Stimulated activated naive CD8-positive, alpha-beta T cell treated with anti-CD3 and anti-CD28 coated beads, Interleukin-15, amount 100 ng/mL, for 72 hours (primary cell): Measurements from ENCODE around the gene SGSH.
"Not testable (repeated sequence)": the region's sequence is repeated elsewhere in the genome, so short reads cannot be mapped to it uniquely, and the experiment has no call there.

ENCODE experiments used
- ATAC-seq: fragments of 150-1000 bp; cut with Tn5 transposase; 2 replicates; pipeline ENCODE4 v1.10.0; 2021; ENCODE audit warnings: mild to moderate bottlenecking, moderate library complexity
- DNase-seq, 2 donors: peaks; one replicate each; pipeline ENCODE4 v3.0.0; 2021 to 2022
- H3K27ac Mint-ChIP-seq, 2 donors: one replicate each; pipeline ENCODE4 v1.8.0; 2022; ENCODE audit warnings: mild to moderate bottlenecking in 2 of 2, mixed read lengths in 2 of 2, moderate library complexity in 2 of 2
- H3K27me3 Mint-ChIP-seq: one replicate; pipeline ENCODE4 v1.8.0; 2022; ENCODE audit warnings: mixed read lengths
- H3K4me1 Mint-ChIP-seq: one replicate; pipeline ENCODE4 v1.8.0; 2022; ENCODE audit warnings: mild to moderate bottlenecking, mixed read lengths
- H3K4me3 Mint-ChIP-seq, 2 donors: one replicate each; pipeline ENCODE4 v1.8.0; 2022; ENCODE audit warnings: mild to moderate bottlenecking in 2 of 2, mixed read lengths in 2 of 2, moderate library complexity in 1 of 2
- H3K9me3 Mint-ChIP-seq, 2 donors: one replicate each; pipeline ENCODE4 v1.8.0; 2022; ENCODE audit warnings: mixed read lengths in 2 of 2

Gene SGSH

GRCh38 chr17:80212511-80212910, 7.6 kb downstream of the SGSH start:
- no peak for ATAC-seq
- DNase-seq = no peak
- no peaks in the 10 kb centered on the region for H3K27me3 Mint-ChIP-seq
- peaks cover 10% of the 10 kb centered on the region for H3K4me1 Mint-ChIP-seq
- H3K27ac Mint-ChIP-seq = no peak overlapping the region
- H3K9me3 Mint-ChIP-seq = no peaks in the 10 kb centered on the region
- H3K4me3 Mint-ChIP-seq = no peak overlapping the region

DNA sequence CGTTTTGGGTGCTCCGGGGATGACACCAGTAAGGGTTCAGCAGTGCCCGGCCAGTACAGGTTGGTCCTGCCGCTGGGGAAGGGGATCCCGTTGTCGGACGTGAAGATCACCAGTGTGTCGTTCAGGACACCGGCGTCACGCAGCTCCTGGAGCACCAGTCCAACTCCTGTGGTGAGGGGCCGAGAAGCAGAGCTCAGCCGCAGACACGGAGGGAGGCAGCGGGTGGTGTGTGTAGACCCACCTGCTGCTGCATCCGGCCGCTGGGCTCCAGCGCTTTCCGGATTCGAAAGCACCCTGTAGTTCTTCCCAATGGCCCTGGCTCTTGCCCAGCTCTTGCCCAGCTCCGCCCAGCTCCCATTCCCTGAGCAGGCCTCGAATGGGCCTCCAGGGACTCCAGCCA, 8.0 kb downstream of the SGSH start:
- Mint-ChIP-seq H3K27me3 (no peaks in the 10 kb centered on the region), H3K4me1 (peaks cover 6% of the 10 kb centered on the region), H3K4me3 (no peak overlapping the region), H3K9me3 (no peaks in the 10 kb centered on the region), H3K27ac (no peak overlapping the region)
- DNase-seq (no peak), ATAC-seq (no peak)

- peaks cover 6% of the 10 kb centered on the region for H3K4me1 Mint-ChIP-seq
- DNase-seq (no peak), ATAC-seq (no peak)
- no peaks in the 10 kb centered on the region for H3K27me3 Mint-ChIP-seq
- H3K4me3 Mint-ChIP-seq = no peak overlapping the region
- H3K27ac Mint-ChIP-seq = no peak overlapping the region
- no peaks in the 10 kb centered on the region for H3K9me3 Mint-ChIP-seq
Measured at GRCh38 chr17:80210348-80211108, 9.6 kb downstream of the SGSH start.

- DNase-seq (no peak), ATAC-seq (no peak)
- H3K27me3 Mint-ChIP-seq = no peaks in the 10 kb centered on the region
- H3K9me3 Mint-ChIP-seq = no peaks in the 10 kb centered on the region
- no peak overlapping the region for H3K4me3 Mint-ChIP-seq
- H3K4me1 Mint-ChIP-seq = peaks cover 6% of the 10 kb centered on the region
- H3K27ac Mint-ChIP-seq = no peak overlapping the region
Measured at GRCh38 chr17:80209765-80210164, 10.4 kb downstream of the SGSH start.

- no peaks in the 10 kb centered on the region for H3K27me3 Mint-ChIP-seq
- H3K27ac Mint-ChIP-seq = no peak overlapping the region
- H3K4me3 Mint-ChIP-seq = no peak overlapping the region
- no peaks in the 10 kb centered on the region for H3K9me3 Mint-ChIP-seq
- DNase-seq = no peak
- no peaks in the 10 kb centered on the region for H3K4me1 Mint-ChIP-seq
- no peak for ATAC-seq
Measured at GRCh38 chr17:80208050-80208449, 12.1 kb downstream of the SGSH start.

- no peak for ATAC-seq
- Mint-ChIP-seq H3K4me3 (no peak overlapping the region), H3K9me3 (no peaks in the 10 kb centered on the region), H3K27ac (peak overlapping the region in 1 of 2 donors; percentile 19), H3K27me3 (no peaks in the 10 kb centered on the region), H3K4me1 (no peaks in the 10 kb centered on the region)
- DNase-seq = no peak
Measured at GRCh38 chr17:80205811-80206210, 14.3 kb downstream of the SGSH start.

DNA sequence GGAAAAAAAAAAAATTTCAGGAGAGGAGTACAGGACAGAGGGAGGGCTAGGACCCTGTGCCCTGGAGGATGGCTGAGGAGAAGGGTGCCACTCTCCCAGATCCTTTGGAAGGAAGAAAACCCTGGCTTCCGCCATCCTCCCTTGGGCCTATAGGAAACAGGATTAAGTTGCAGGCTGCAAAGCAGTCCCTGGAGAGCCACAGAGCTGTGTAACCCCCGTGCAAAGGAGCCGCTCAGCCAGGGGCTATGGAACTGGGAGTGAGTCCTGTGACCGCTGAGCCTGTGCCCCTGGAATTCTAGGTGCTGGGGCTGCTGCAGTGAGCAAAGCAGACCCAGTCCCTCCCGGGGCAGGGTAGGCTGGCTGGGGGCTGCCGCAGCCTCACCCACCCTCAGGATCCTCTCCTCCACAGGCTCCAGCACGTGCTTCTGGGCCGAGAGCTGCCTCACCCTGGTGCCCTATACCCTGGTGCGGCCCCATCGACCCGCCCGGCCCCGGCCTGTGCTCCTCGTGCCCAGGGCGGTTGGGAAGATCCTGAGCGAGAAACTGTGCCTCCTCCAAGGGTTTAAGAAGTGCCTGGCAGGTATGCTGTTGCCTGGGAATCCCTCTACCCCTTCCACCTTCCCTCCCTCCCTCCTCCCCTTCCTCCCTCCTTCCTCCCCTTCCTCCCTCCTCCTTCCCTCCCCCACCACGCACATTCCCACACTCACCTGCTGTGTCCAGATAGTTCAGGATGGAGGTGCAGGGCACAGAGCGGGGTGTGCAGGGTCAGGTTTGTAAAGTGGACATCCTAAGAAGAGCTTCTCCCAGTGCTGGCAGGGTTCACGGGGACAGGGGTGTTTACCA, 15.3 kb downstream of the SGSH start:
- no peak overlapping the region for H3K4me3 Mint-ChIP-seq
- H3K9me3 Mint-ChIP-seq = no peaks in the 10 kb centered on the region
- H3K4me1 Mint-ChIP-seq = no peaks in the 10 kb centered on the region
- no peaks in the 10 kb centered on the region for H3K27me3 Mint-ChIP-seq
- ATAC-seq (peak; percentile 28), DNase-seq (no peak)
- H3K27ac Mint-ChIP-seq = no peak overlapping the region

GRCh38 chr17:80203471-80203963, 16.6 kb downstream of the SGSH start:
- peak overlapping the region in 1 of 2 donors; percentile 54 for H3K27ac Mint-ChIP-seq
- DNase-seq (no peak), ATAC-seq (no peak)
- no peaks in the 10 kb centered on the region for H3K27me3 Mint-ChIP-seq
- H3K4me3 Mint-ChIP-seq = no peak overlapping the region
- no peaks in the 10 kb centered on the region for H3K9me3 Mint-ChIP-seq
- H3K4me1 Mint-ChIP-seq = no peaks in the 10 kb centered on the region

GRCh38 chr17:80202197-80202596, 17.9 kb downstream of the SGSH start:
- Mint-ChIP-seq H3K9me3 (no peaks in the 10 kb centered on the region), H3K4me3 (no peak overlapping the region), H3K27me3 (no peaks in the 10 kb centered on the region), H3K27ac (peak overlapping the region; percentile 14 to 40), H3K4me1 (no peaks in the 10 kb centered on the region)
- no peak for ATAC-seq
- DNase-seq = no peak

- H3K27ac Mint-ChIP-seq = no peak overlapping the region
- H3K27me3 Mint-ChIP-seq = no peaks in the 10 kb centered on the region
- H3K4me3 Mint-ChIP-seq = no peak overlapping the region
- DNase-seq = no peak
- no peaks in the 10 kb centered on the region for H3K9me3 Mint-ChIP-seq
- ATAC-seq = no peak
- H3K4me1 Mint-ChIP-seq = no peaks in the 10 kb centered on the region
Measured at GRCh38 chr17:80201446-80201845, 18.7 kb downstream of the SGSH start.

DNA sequence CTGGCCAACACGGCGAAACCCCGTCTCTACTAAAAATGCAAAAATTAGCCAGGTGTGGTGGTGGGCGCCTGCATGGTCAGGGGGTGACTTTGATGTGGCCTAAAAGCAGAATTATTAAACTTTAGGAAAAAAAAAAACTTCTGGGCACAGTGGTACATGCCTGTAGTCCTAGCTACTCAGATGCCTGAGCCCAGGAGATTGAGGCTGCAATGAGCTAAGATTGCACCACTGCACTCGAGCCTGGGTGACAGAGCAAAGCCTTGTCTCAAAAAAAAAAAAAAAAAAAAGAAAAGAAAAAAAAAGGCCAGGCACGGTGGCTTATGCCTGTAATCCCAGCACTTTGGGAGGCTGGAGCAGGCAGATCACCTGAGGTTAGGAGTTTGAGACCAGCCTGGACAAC, 20.8 kb downstream of the SGSH start:
- not testable (repeated sequence) for H3K4me3 Mint-ChIP-seq, ATAC-seq, DNase-seq

DNA sequence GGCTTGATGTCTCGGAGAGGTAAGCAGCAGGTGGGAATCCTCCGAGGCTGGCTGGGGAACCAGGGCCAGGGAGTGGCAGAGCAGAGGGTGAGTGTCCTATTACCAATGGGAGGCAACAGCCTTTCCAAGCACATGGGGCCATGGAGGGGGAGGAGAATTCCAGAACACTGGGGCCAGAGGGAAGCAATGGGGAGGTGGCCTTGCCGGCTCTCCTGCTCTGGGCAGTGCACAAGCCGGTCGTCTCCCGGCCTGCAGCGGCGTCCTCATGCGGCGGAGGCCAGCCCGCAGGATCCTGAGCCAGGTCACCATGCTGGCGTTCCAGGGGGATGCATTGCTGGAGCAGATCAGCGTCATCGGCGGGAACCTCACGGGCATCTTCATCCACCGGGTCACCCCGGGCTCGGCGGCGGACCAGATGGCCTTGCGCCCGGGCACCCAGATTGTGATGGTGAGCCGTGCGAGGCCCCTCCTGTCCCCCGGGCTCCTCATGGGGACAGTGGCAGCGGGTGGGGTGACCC, 21.9 kb downstream of the SGSH start:
- ATAC-seq (peak; percentile 19), DNase-seq (no peak)
- peaks cover 6% of the 10 kb centered on the region for H3K4me1 Mint-ChIP-seq
- H3K9me3 Mint-ChIP-seq = peaks cover 0 to 7% of the 10 kb centered on the region in 2 donors
- no peaks in the 10 kb centered on the region for H3K27me3 Mint-ChIP-seq
- no peak overlapping the region for H3K4me3 Mint-ChIP-seq
- H3K27ac Mint-ChIP-seq = no peak overlapping the region

More for the DNA sequence above, 20.8 kb downstream of the SGSH start:
- H3K4me1 Mint-ChIP-seq, H3K27ac Mint-ChIP-seq, H3K9me3 Mint-ChIP-seq, H3K27me3 Mint-ChIP-seq: not testable (repeated sequence)

GRCh38 chr17:80196652-80197051, 23.5 kb downstream of the SGSH start:
- ATAC-seq (no peak), DNase-seq (no peak)
- H3K9me3 Mint-ChIP-seq = peaks cover 0 to 7% of the 10 kb centered on the region in 2 donors
- H3K27ac Mint-ChIP-seq = no peak overlapping the region
- H3K4me3 Mint-ChIP-seq = no peak overlapping the region
- H3K27me3 Mint-ChIP-seq = peaks cover 8% of the 10 kb centered on the region
- H3K4me1 Mint-ChIP-seq = peaks cover 6% of the 10 kb centered on the region

- H3K4me1 Mint-ChIP-seq = peaks cover 6% of the 10 kb centered on the region
- DNase-seq (peak; percentile 46 to 49), ATAC-seq (peak; percentile 51)
- H3K27ac Mint-ChIP-seq = no peak overlapping the region
- peaks cover 16% of the 10 kb centered on the region for H3K27me3 Mint-ChIP-seq
- peaks cover 0 to 7% of the 10 kb centered on the region in 2 donors for H3K9me3 Mint-ChIP-seq
- no peak overlapping the region for H3K4me3 Mint-ChIP-seq
Measured at GRCh38 chr17:80195671-80196529, 24.2 kb downstream of the SGSH start.

DNA sequence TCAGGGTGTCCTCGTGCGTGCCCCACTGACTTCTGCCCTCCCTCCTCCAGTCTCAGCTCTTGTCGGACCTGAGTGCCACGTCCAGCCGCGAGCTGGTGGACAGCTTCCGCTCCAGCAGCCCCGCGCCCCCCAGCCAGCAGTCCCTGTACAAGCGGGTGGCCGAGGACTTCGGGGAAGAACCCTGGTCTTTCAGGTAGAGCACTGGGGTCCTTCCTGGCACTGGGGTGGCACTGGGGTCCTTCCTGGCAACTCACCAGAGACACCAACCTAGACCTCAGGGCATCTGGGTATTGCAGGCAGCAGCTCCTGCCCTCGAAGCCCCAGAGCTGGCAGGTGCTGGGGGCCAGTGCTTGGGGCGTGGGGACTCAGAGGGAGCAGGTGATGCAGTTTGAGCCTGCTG, 25.0 kb downstream of the SGSH start:
- H3K4me3 Mint-ChIP-seq = no peak overlapping the region
- peaks cover 0 to 7% of the 10 kb centered on the region in 2 donors for H3K9me3 Mint-ChIP-seq
- H3K27me3 Mint-ChIP-seq = peaks cover 20% of the 10 kb centered on the region
- peaks cover 6% of the 10 kb centered on the region for H3K4me1 Mint-ChIP-seq
- H3K27ac Mint-ChIP-seq = peak overlapping the region in 1 of 2 donors; percentile 74
- no peak for DNase-seq
- ATAC-seq = no peak
